ENCODE measurements around the gene VAMP1. TPM values are rescaled to one million over a fixed set of nuclear protein-coding genes. Genes with fewer than 3 reads are reported as not detected.
"Not testable (repeated sequence)": the region's sequence is repeated elsewhere in the genome, so short reads cannot be mapped to it uniquely, and the experiment has no call there.

The VAMP1 gene
- total RNA-seq, 1 donor = 6.5 TPM

GRCh38 chr12:6507102-6507998 is 36.9 kb upstream of the VAMP1 start:
- Histone ChIP-seq H3K27ac (ENCODE audit: low read depth, low read length) (peak overlapping the region; percentile 58), H3K4me1 (ENCODE audit: insufficient read depth, low read length) (peaks cover 8% of the 10 kb centered on the region), H3K36me3 (ENCODE audit: insufficient read depth, low read length) (peaks cover 43% of the 10 kb centered on the region), H3K79me2 (ENCODE audit: insufficient read depth, low read length) (peaks cover 53% of the 10 kb centered on the region), H3K4me2 (ENCODE audit: insufficient read depth, low read length) (no peak overlapping the region), H4K20me1 (ENCODE audit: insufficient read depth, low read length) (no peaks in the 10 kb centered on the region), H2AFZ (ENCODE audit: low read length) (peak overlapping the region; percentile 66), H3K4me3 (ENCODE audit: insufficient read depth, low read length) (no peak overlapping the region), H3K27me3 (ENCODE audit: insufficient read depth, low read length) (no peaks in the 10 kb centered on the region), H3K9me3 (ENCODE audit: low read depth, low read length) (no peaks in the 10 kb centered on the region)
- DNase-seq (ENCODE audit: insufficient read length, low spot score, missing footprints) = peak; percentile 50
- no peak for TF ChIP-seq CTCF (IDR thresholded peaks at IDR 0.05; ENCODE audit: extremely low read depth, low read depth, low read length)

DNA sequence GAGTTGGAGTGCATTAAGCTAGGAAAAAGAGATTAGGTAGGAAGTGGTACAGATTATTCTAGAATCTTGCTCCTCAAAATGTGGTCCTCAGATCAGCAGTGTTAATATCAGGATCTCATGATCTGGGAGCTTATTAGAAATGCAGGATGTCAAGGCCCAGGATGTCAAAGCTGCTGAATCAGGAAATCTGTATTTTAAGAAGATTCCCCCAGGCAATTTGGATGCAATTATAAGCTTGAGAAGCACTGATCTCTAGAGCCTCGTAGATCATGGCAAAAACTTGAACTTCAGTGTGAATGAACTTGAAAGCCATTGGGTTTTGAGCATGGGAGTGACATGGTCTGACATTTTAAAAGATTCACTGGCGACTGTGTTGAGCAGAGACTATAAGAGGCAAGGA is 30.0 kb upstream of the VAMP1 start:
- Histone ChIP-seq H3K4me2 (ENCODE audit: insufficient read depth, low read length) (no peak overlapping the region), H3K4me1 (ENCODE audit: insufficient read depth, low read length) (peaks cover under 1% of the 10 kb centered on the region), H2AFZ (ENCODE audit: low read length) (no peak overlapping the region), H3K36me3 (ENCODE audit: insufficient read depth, low read length) (peaks cover 54% of the 10 kb centered on the region), H4K20me1 (ENCODE audit: insufficient read depth, low read length) (no peaks in the 10 kb centered on the region), H3K27ac (ENCODE audit: low read depth, low read length) (no peak overlapping the region), H3K79me2 (ENCODE audit: insufficient read depth, low read length) (peaks cover 61% of the 10 kb centered on the region), H3K27me3 (ENCODE audit: insufficient read depth, low read length) (no peaks in the 10 kb centered on the region), H3K9me3 (ENCODE audit: low read depth, low read length) (no peaks in the 10 kb centered on the region), H3K4me3 (ENCODE audit: insufficient read depth, low read length) (no peak overlapping the region)
- no peak for DNase-seq (ENCODE audit: insufficient read length, low spot score, missing footprints)
- TF ChIP-seq CTCF (IDR thresholded peaks at IDR 0.05; ENCODE audit: extremely low read depth, low read depth, low read length) = no peak

DNA sequence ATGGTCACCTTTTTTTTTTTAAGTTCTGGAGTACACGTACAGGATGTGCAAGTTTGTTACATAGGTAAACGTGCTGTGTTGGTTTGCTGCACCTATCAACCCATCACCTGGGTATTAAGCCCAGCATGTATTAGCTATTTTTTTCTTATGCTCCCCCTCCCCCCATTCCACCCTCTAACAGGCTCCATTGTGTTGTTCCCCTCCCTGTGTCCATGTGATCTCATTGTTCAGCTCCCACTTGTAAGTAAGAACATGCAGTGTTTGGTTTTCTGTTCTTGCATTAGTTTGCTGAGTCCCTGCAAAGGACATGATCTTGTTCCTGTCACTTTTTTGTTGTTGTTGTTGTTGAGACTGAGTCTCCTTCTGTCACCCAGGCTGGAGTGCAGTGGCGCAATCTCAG is 26.8 kb upstream of the VAMP1 start:
- not testable (repeated sequence) for H4K20me1 ChIP-seq (ENCODE audit: insufficient read depth, low read length); H3K4me2 ChIP-seq (ENCODE audit: insufficient read depth, low read length); H3K27ac ChIP-seq (ENCODE audit: low read depth, low read length); H3K27me3 ChIP-seq (ENCODE audit: insufficient read depth, low read length); H3K9me3 ChIP-seq (ENCODE audit: low read depth, low read length); H3K4me3 ChIP-seq (ENCODE audit: insufficient read depth, low read length); H2AFZ ChIP-seq (ENCODE audit: low read length); DNase-seq (ENCODE audit: insufficient read length, low spot score, missing footprints)
- peaks cover 62% of the 10 kb centered on the region for H3K79me2 ChIP-seq (ENCODE audit: insufficient read depth, low read length)
- peaks cover 36% of the 10 kb centered on the region for H3K36me3 ChIP-seq (ENCODE audit: insufficient read depth, low read length)
- H3K4me1 ChIP-seq (ENCODE audit: insufficient read depth, low read length) = peaks cover 16% of the 10 kb centered on the region

DNA sequence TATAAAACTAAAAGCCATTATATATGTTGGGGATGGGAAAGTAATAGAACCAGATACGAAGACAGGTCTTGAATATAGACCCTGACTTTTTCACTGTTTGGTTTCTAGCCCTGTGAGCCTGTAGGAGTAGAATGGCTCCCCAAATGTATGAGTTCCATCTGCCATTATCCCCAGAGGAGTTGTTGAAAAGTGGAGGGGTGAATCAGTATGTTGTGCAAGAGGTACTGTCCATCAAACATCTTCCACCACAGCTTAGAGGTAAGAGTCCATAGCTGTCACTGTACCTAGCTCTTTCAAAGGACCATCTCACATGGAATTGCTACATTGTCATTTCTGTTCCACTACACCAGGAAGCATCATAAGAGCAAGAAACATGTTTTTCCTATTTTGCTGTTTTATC is 24.5 kb upstream of the VAMP1 start:
- Histone ChIP-seq H3K36me3 (ENCODE audit: insufficient read depth, low read length) (peaks cover 30% of the 10 kb centered on the region), H3K27ac (ENCODE audit: low read depth, low read length) (peak overlapping the region; percentile 55), H3K27me3 (ENCODE audit: insufficient read depth, low read length) (no peaks in the 10 kb centered on the region), H2AFZ (ENCODE audit: low read length) (peak overlapping the region; percentile 88), H3K9me3 (ENCODE audit: low read depth, low read length) (no peaks in the 10 kb centered on the region), H3K79me2 (ENCODE audit: insufficient read depth, low read length) (peaks cover 50% of the 10 kb centered on the region), H4K20me1 (ENCODE audit: insufficient read depth, low read length) (no peaks in the 10 kb centered on the region), H3K4me1 (ENCODE audit: insufficient read depth, low read length) (peaks cover 21% of the 10 kb centered on the region), H3K4me2 (ENCODE audit: insufficient read depth, low read length) (peak overlapping the region; percentile 100), H3K4me3 (ENCODE audit: insufficient read depth, low read length) (peak overlapping the region; percentile 81)
- no peak for DNase-seq (ENCODE audit: insufficient read length, low spot score, missing footprints)
- TF ChIP-seq CTCF (IDR thresholded peaks at IDR 0.05; ENCODE audit: extremely low read depth, low read depth, low read length) = no peak

Data from osteoblast (primary cell).